K562 (cell line): ENCODE data around the gene CHCHD6.

Experiments
- CAMTA2 ChIP-seq: fragments of 250-450 bp; sonication (Bioruptor Pico); conservative IDR thresholded peaks from 2 replicates; pipeline ENCODE4 v1.5.1; 2022
- DNMT1 ChIP-seq: fragments of 450-650 bp; IDR thresholded peaks from 2 replicates; pipeline ENCODE4 v1.6.1; 2016; ENCODE audit warnings: antibody characterized with exemption, mild to moderate bottlenecking
- EP300 ChIP-seq: IDR thresholded peaks from 2 replicates; pipeline ENCODE4 v1.6.1; 2012; ENCODE audit warnings: low read length, improper control_type of control experiment
- GABPB1 ChIP-seq: sonication (generic); formaldehyde crosslinking; IDR thresholded peaks from 2 replicates; pipeline ENCODE4 v1.8.0; 2022; ENCODE audit warnings: mild to moderate bottlenecking, missing genetic modification reagents
- HBP1 ChIP-seq: fragments of 450-650 bp; formaldehyde crosslinking; IDR thresholded peaks from 2 replicates; pipeline ENCODE4 v1.4.0; 2022; ENCODE audit warnings: missing genetic modification characterization
- MEIS2 ChIP-seq: fragments of 450-650 bp; IDR thresholded peaks from 2 replicates; pipeline ENCODE4 v1.6.1; 2014; ENCODE audit warnings: mild to moderate bottlenecking; ENCODE audit not compliant: partially characterized antibody
- POLR2A ChIP-seq: fragments of 450-650 bp; conservative IDR thresholded peaks from 2 replicates; pipeline ENCODE4 v1.6.1; 2016
- ZFP36 ChIP-seq: fragments of 150-350 bp; IDR thresholded peaks from 2 replicates; pipeline ENCODE4 v1.6.1; 2018; ENCODE audit warnings: low read length, low read depth; ENCODE audit not compliant: partially characterized antibody
- ZKSCAN1 ChIP-seq: fragments of 150-350 bp; IDR thresholded peaks from 2 replicates; pipeline ENCODE4 v1.6.1; 2016; ENCODE audit warnings: low read depth, low read length
- TF ChIP-seq, protein P1 (sequence below), 3 experiments: IDR thresholded peaks in 2 of 3; conservative IDR thresholded peaks in 1 of 3; 2 replicates each; pipeline ENCODE4 v1.5.1; 2011 to 2012; ENCODE audit warnings: low read length in 3 of 3, mild to moderate bottlenecking in 3 of 3, control low read depth in 2 of 3, improper control_type of control experiment in 1 of 3, inconsistent platforms in 1 of 3, low read depth in 1 of 3, mixed read lengths in 1 of 3, moderate library complexity in 1 of 3; ENCODE audit not compliant: insufficient read depth in 2 of 3
- TF ChIP-seq, protein P2 (sequence below): sonication (generic); formaldehyde crosslinking; IDR thresholded peaks from 2 replicates; pipeline ENCODE4 v1.8.0; 2023; ENCODE audit warnings: mild to moderate bottlenecking, missing genetic modification reagents
- TF ChIP-seq, protein P3 (sequence below): sonication (generic); formaldehyde crosslinking; IDR thresholded peaks from 2 replicates; pipeline ENCODE4 v1.5.0; 2020; ENCODE audit warnings: missing genetic modification reagents
- TF ChIP-seq, protein P4 (sequence below), 2 experiments: IDR thresholded peaks in 1 of 2; conservative IDR thresholded peaks in 1 of 2; 2 replicates each; pipeline ENCODE4 v1.6.1; 2016; ENCODE audit warnings: low read depth in 2 of 2, mild to moderate bottlenecking in 1 of 2, missing compliant biosample characterization in 1 of 2, missing genetic modification characterization in 1 of 2, moderate library complexity in 1 of 2

DNA sequence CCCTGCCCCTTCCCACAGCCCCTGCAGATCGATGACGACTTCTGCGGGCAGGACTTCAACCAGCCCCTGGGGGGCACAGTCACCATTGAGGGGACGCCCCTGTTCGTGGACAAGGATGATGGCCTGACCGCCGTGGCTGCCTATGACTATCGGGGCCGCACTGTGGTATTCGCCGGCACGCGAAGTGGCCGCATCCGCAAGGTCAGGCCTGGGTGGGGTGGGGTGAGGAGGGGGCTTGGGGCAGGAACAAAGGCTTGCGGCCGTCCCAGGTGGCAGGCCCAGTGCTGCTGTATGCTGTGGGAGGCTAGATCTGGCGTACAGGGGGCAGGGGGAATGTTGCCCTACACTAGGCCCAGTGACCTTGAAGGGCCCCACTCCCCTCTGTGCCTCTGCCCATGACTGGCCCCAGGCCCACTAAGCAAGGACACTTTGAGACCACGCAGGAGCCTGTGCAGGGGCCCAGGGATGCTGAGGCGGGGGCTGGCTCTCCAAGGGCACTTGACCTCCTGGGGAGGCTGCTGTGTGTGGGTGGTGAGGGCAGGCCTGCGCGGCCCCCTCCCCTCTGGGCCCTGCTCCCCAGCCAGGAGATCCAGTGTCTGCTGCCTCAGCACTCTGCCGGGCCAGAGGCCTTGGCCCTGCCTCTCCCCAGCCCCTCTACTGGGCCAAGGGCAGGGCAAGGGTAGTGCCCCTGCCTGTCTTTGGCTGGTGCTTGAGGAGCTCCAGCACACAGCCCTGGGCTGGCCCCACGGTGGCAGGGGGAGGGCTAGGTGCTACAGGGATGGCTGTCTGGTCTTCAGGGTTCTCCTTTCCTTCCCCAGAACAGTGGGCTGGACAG lies 287.5 kb downstream of the CHCHD6 start:
- TF ChIP-seq HBP1 (CRISPR knock-in tag) (no peak), EP300 (no peak), ZKSCAN1 (no peak), CAMTA2 (CRISPR knock-in tag) (no peak), DNMT1 (no peak), POLR2A (no peak), GABPB1 (no peak), MEIS2 (no peak), ZFP36 (no peak)
- TF ChIP-seq, protein P1, sequence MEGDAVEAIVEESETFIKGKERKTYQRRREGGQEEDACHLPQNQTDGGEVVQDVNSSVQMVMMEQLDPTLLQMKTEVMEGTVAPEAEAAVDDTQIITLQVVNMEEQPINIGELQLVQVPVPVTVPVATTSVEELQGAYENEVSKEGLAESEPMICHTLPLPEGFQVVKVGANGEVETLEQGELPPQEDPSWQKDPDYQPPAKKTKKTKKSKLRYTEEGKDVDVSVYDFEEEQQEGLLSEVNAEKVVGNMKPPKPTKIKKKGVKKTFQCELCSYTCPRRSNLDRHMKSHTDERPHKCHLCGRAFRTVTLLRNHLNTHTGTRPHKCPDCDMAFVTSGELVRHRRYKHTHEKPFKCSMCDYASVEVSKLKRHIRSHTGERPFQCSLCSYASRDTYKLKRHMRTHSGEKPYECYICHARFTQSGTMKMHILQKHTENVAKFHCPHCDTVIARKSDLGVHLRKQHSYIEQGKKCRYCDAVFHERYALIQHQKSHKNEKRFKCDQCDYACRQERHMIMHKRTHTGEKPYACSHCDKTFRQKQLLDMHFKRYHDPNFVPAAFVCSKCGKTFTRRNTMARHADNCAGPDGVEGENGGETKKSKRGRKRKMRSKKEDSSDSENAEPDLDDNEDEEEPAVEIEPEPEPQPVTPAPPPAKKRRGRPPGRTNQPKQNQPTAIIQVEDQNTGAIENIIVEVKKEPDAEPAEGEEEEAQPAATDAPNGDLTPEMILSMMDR (IDR thresholded peaks at IDR 0.05 in 2 of 3, conservative IDR thresholded peaks at IDR 0.05 in 1 of 3; ENCODE audit: insufficient read depth in 2 of 3, low read depth in 1 of 3, low read length in 3 of 3), result no peak
- TF ChIP-seq, protein P2, sequence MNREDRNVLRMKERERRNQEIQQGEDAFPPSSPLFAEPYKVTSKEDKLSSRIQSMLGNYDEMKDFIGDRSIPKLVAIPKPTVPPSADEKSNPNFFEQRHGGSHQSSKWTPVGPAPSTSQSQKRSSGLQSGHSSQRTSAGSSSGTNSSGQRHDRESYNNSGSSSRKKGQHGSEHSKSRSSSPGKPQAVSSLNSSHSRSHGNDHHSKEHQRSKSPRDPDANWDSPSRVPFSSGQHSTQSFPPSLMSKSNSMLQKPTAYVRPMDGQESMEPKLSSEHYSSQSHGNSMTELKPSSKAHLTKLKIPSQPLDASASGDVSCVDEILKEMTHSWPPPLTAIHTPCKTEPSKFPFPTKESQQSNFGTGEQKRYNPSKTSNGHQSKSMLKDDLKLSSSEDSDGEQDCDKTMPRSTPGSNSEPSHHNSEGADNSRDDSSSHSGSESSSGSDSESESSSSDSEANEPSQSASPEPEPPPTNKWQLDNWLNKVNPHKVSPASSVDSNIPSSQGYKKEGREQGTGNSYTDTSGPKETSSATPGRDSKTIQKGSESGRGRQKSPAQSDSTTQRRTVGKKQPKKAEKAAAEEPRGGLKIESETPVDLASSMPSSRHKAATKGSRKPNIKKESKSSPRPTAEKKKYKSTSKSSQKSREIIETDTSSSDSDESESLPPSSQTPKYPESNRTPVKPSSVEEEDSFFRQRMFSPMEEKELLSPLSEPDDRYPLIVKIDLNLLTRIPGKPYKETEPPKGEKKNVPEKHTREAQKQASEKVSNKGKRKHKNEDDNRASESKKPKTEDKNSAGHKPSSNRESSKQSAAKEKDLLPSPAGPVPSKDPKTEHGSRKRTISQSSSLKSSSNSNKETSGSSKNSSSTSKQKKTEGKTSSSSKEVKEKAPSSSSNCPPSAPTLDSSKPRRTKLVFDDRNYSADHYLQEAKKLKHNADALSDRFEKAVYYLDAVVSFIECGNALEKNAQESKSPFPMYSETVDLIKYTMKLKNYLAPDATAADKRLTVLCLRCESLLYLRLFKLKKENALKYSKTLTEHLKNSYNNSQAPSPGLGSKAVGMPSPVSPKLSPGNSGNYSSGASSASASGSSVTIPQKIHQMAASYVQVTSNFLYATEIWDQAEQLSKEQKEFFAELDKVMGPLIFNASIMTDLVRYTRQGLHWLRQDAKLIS (CRISPR knock-in tag), result no peak
- TF ChIP-seq, protein P3, sequence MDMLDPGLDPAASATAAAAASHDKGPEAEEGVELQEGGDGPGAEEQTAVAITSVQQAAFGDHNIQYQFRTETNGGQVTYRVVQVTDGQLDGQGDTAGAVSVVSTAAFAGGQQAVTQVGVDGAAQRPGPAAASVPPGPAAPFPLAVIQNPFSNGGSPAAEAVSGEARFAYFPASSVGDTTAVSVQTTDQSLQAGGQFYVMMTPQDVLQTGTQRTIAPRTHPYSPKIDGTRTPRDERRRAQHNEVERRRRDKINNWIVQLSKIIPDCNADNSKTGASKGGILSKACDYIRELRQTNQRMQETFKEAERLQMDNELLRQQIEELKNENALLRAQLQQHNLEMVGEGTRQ (CRISPR knock-in tag), result no peak
- TF ChIP-seq, protein P4, sequence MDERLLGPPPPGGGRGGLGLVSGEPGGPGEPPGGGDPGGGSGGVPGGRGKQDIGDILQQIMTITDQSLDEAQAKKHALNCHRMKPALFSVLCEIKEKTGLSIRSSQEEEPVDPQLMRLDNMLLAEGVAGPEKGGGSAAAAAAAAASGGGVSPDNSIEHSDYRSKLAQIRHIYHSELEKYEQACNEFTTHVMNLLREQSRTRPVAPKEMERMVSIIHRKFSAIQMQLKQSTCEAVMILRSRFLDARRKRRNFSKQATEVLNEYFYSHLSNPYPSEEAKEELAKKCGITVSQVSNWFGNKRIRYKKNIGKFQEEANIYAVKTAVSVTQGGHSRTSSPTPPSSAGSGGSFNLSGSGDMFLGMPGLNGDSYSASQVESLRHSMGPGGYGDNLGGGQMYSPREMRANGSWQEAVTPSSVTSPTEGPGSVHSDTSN (CRISPR knock-in tag; IDR thresholded peaks at IDR 0.05; ENCODE audit: low read depth), result no peak
- TF ChIP-seq, protein P4 (tag; conservative IDR thresholded peaks at IDR 0.05; ENCODE audit: low read depth), result no peak
